ENCODE measurements around the gene SERPINA6. TPM values are rescaled to one million over a fixed set of nuclear protein-coding genes. Genes with fewer than 3 reads are reported as not detected.
"Not testable (repeated sequence)": the region's sequence is repeated elsewhere in the genome, so short reads cannot be mapped to it uniquely, and the experiment has no call there.

Gene SERPINA6
- total RNA-seq, 1 experiment from 2014 or later = not detected

GRCh38 chr14:94355191-94355794, 32.2 kb upstream of the SERPINA6 start:
- ChIA-PET CTCF (no interaction called here), POLR2A (no interaction called here)
- no peak for ATAC-seq
- Histone ChIP-seq H3K27ac (ENCODE audit: low read length) (no peak overlapping the region), H3K36me3 (ENCODE audit: control insufficient read depth, insufficient read depth, low read length) (no peaks in the 10 kb centered on the region), H3K4me3 (ENCODE audit: low read depth in 2 of 2, low read length in 2 of 2) (no peak overlapping the region), H3K9me3 (ENCODE audit: control insufficient read depth, insufficient read depth, low read depth, low read length) (no peaks in the 10 kb centered on the region), H3K4me1 (ENCODE audit: control insufficient read depth, insufficient read depth, low read length) (no peaks in the 10 kb centered on the region), H3K27me3 (ENCODE audit: control insufficient read depth, insufficient read depth, low read length) (no peaks in the 10 kb centered on the region)
- in situ Hi-C loops (cut with HindIII; ENCODE audit: low pct_unique_long_range_greater_than_20kb, low sequenced_read_pairs) (no loop called here), intact Hi-C loops (cut with micrococcal nuclease; ENCODE audit: unreplicated experiment) (no loop called here)
- BruUV-seq (replicated peaks) = no TSS peak
- DNase-seq (ENCODE audit: low read depth, low spot score) = no peak
- TF ChIP-seq TCF7L2 (IDR thresholded peaks at IDR 0.05; ENCODE audit: low read depth, low read length) (no peak), SIN3A (IDR thresholded peaks at IDR 0.05; ENCODE audit: borderline replicate concordance, insufficient read depth, low read depth, low read length) (no peak), CTCF (IDR thresholded peaks at IDR 0.05) (peak; percentile 45)
- TF ChIP-seq, protein P1, sequence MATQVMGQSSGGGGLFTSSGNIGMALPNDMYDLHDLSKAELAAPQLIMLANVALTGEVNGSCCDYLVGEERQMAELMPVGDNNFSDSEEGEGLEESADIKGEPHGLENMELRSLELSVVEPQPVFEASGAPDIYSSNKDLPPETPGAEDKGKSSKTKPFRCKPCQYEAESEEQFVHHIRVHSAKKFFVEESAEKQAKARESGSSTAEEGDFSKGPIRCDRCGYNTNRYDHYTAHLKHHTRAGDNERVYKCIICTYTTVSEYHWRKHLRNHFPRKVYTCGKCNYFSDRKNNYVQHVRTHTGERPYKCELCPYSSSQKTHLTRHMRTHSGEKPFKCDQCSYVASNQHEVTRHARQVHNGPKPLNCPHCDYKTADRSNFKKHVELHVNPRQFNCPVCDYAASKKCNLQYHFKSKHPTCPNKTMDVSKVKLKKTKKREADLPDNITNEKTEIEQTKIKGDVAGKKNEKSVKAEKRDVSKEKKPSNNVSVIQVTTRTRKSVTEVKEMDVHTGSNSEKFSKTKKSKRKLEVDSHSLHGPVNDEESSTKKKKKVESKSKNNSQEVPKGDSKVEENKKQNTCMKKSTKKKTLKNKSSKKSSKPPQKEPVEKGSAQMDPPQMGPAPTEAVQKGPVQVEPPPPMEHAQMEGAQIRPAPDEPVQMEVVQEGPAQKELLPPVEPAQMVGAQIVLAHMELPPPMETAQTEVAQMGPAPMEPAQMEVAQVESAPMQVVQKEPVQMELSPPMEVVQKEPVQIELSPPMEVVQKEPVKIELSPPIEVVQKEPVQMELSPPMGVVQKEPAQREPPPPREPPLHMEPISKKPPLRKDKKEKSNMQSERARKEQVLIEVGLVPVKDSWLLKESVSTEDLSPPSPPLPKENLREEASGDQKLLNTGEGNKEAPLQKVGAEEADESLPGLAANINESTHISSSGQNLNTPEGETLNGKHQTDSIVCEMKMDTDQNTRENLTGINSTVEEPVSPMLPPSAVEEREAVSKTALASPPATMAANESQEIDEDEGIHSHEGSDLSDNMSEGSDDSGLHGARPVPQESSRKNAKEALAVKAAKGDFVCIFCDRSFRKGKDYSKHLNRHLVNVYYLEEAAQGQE (IDR thresholded peaks at IDR 0.05; ENCODE audit: insufficient read depth in 1 of 2, low read depth in 2 of 2, low read length in 1 of 2) = no peak

GRCh38 chr14:94354638-94355185, 31.6 kb upstream of the SERPINA6 start:
- Histone ChIP-seq H3K4me3 (ENCODE audit: low read depth in 2 of 2, low read length in 2 of 2) (no peak overlapping the region), H3K27me3 (ENCODE audit: control insufficient read depth, insufficient read depth, low read length) (no peaks in the 10 kb centered on the region), H3K9me3 (ENCODE audit: control insufficient read depth, insufficient read depth, low read depth, low read length) (no peaks in the 10 kb centered on the region), H3K27ac (ENCODE audit: low read length) (no peak overlapping the region), H3K4me1 (ENCODE audit: control insufficient read depth, insufficient read depth, low read length) (no peaks in the 10 kb centered on the region), H3K36me3 (ENCODE audit: control insufficient read depth, insufficient read depth, low read length) (no peaks in the 10 kb centered on the region)
- intact Hi-C loops (cut with micrococcal nuclease; ENCODE audit: unreplicated experiment) = no loop called here
- CTCF ChIA-PET = no interaction called here
- BruUV-seq (replicated peaks) = no TSS peak
- ATAC-seq (no peak), DNase-seq (ENCODE audit: low read depth, low spot score) (no peak)
- TF ChIP-seq, protein P1 (IDR thresholded peaks at IDR 0.05; ENCODE audit: insufficient read depth in 1 of 2, low read depth in 2 of 2, low read length in 1 of 2) = no peak
- TF ChIP-seq TCF7L2 (IDR thresholded peaks at IDR 0.05; ENCODE audit: low read depth, low read length) (no peak), POLR2AphosphoS5 (IDR thresholded peaks at IDR 0.05; ENCODE audit: low read depth, low read length) (no peak), CTCF (IDR thresholded peaks at IDR 0.05) (no peak), SIN3A (IDR thresholded peaks at IDR 0.05; ENCODE audit: borderline replicate concordance, insufficient read depth, low read depth, low read length) (no peak)
- POLR2A ChIA-PET = no interaction called here
- in situ Hi-C loops (cut with HindIII; ENCODE audit: low pct_unique_long_range_greater_than_20kb, low sequenced_read_pairs) = no loop called here

GRCh38 chr14:94354190-94354589, 31.1 kb upstream of the SERPINA6 start:
- in situ Hi-C loops (cut with HindIII; ENCODE audit: low pct_unique_long_range_greater_than_20kb, low sequenced_read_pairs); ATAC-seq: not testable (repeated sequence)

More at GRCh38 chr14:94354190-94354589, 31.1 kb upstream of the SERPINA6 start:
- CTCF ChIA-PET; H3K9me3 ChIP-seq (ENCODE audit: control insufficient read depth, insufficient read depth, low read depth, low read length); H3K27ac ChIP-seq (ENCODE audit: low read length); BruUV-seq (replicated peaks); H3K27me3 ChIP-seq (ENCODE audit: control insufficient read depth, insufficient read depth, low read length); POLR2A ChIA-PET; H3K36me3 ChIP-seq (ENCODE audit: control insufficient read depth, insufficient read depth, low read length); H3K4me1 ChIP-seq (ENCODE audit: control insufficient read depth, insufficient read depth, low read length); H3K4me3 ChIP-seq (ENCODE audit: low read depth in 2 of 2, low read length in 2 of 2); intact Hi-C loops (cut with micrococcal nuclease; ENCODE audit: unreplicated experiment); DNase-seq (ENCODE audit: low read depth, low spot score): not testable (repeated sequence)
